Stimulated activated naive CD4-positive, alpha-beta T cell (primary cell): Measurements from ENCODE around the gene HSPB8.
"Not testable (repeated sequence)": the region's sequence is repeated elsewhere in the genome, so short reads cannot be mapped to it uniquely, and the experiment has no call there.

Source experiments
- DNase-seq, 6 experiments: peaks; one replicate each; lab custom pipeline; 2025; lab: John Stamatoyannopoulos, UW

HSPB8 gene

DNA sequence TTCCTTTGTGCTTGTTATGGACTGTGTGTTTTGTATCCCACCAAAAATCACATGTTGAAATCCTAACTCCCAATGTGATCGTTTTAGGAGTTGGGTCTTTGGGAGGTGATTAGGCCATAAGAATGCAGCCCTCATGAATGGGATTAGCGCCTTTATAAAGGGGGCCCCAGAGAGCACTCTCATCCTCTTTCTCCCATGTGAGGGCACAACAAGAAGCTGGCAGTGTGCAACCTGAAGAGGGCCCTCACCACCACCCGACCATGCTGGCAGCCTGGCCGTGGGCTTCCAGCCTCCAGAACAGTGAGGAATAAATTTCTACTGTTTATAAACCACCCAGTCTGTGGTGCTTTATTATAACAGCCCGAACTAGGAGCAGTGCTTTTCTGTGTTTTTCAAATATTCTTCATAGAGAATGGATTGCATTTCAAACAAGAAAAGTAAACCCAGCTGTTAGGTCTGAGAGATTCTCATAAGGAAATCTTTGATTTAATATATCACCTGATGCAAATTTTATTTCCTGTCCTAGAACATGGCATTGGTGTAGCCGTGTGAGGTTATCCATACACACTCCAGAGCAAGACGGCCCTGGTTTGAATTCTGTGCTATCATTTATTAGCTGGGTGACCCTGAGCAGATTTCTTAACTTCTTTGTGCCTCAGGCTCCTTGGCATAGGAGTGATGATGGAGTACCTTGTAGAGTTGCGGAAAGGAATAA is 27.8 kb downstream of the HSPB8 start:
- DNase-seq, result no peak

GRCh38 chr12:119207063-119207560 is 28.4 kb downstream of the HSPB8 start:
- DNase-seq, result no peak

DNA sequence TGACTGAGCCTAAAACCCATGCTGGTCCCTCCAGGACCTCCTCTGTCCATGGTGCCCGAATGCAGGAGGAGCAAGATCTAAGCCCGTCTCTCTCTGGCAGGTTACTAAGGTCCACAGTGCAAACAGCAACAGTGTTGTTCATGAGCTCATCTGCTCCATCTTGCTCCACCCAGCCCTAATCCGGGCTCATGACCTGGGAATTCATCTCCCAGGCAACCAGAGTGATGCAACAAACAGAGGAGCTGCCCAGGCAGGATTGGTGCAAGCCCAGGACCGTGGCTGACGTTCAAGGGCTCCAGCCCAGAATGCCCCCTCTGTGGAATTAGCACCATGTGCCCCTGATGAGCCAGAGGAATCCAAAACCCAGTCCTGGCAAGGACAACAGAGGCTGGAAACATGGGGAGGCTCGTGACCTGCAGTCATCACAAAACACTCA is 29.9 kb downstream of the HSPB8 start:
- no peak for DNase-seq

GRCh38 chr12:119211884-119212283 is 33.2 kb downstream of the HSPB8 start:
- DNase-seq, result no peak

DNA sequence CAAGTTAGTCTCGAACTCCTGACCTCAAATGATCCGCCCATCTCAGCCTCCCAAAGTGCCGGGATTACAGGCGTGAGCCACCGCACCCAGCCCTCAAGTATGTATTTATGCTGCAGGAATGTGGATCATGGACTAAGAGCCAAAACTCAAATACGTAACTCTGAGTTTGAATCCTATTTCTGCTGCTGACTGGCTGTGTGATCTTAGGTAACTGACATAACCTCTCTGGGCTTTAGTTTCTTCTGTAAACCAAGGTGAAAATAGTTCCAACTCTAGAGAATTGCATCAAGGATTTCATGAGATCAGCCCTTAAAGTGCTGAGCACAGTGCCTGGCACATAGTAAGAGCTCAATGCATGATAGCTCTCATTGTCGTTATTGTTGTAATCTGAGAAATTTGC is 37.4 kb downstream of the HSPB8 start:
- no peak for DNase-seq

DNA sequence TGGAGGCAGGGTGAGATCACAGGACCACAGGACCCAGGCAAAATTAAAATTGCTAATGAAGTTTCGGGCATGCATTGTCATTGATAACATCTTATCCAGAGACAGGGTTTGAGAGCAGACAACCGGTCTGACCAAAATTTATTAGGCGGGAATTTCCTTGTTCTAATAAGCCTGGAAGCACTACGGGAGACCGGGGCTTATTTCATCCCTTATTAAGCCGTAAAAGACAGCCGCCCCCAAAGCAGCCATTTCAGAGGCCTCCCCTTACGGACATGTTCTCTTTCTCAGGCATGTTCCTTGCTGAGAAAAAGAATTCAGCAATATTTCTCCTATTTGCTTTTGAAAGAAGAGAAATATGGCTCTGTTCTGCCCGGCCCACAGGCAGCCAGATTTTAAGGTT is 40.1 kb downstream of the HSPB8 start:
- DNase-seq, result not testable (repeated sequence)

DNA sequence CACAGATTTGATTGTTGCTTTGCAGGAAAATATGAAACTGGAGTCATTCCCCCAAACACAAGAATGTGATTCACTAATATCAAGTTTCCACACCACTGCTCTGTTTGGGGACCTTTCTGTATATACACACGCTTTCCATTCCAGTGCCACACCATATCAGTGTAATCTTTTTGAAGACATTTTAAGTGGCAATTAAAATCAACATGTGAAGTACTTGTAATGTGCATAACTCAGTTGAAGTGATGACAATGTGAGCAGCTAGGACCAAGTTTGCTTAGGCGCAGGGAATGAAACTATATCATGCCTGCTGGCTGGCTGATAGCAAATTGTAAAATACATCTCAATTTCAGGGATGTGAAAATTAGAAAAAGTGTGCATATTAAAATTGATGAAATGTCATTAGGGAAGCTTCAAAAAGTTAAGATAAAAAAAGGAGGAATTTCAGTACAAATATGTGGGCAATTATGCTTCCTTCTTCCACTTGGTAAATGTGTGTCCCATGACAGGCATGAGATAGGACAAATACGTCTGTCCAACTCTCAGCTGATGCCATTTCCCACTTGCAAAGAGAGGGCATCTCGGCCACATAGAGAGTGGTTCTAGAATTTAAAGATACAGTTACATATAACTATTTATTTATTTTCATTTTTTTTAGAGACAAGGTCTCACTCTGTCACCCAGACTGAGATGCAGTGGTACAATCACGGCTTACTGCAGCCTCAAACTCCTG is 43.7 kb downstream of the HSPB8 start:
- no peak for DNase-seq

GRCh38 chr12:119225454-119225853 is 46.7 kb downstream of the HSPB8 start:
- no peak for DNase-seq

- DNase-seq, result no peak
Measured at GRCh38 chr12:119227292-119227691, 48.6 kb downstream of the HSPB8 start.

DNA sequence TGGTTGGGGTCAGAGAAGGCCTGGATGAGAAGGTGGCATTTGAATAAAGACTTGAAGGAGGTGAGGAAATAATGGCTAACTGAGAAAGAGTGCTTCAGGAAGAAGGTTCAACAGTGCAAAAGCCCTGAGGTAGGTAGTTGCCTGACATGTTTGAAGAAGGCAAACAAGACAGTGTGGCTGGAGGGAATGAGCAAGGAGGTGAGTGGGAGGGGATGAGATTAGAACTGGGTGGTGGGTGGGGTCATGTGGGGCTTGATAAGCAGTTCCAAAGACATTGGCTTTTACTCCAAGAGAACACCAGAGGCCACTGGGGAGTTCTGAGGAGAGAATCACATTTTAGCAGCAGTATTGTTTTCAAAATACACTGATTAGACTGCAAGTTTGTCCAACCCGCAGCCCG is 50.5 kb downstream of the HSPB8 start:
- no peak for DNase-seq

DNA sequence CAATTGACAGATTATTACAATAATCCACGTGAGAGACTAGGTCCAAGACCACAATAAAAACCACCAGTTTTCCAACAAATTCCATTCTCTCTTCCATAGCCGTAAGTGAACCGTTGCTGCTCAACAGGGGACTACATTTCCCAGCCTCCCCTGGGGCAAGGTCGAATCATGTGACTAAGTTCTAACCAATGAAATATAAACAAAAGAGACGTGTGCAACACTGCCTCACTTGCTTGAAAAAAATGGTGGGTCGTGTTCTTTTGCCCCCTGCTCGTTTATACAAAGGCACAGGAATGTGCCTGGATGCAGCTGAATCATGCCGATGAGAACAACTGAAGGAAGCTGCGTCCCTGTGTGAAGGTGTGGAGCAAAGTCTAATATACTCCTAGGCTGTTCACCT is 51.1 kb downstream of the HSPB8 start:
- DNase-seq, result no peak

DNA sequence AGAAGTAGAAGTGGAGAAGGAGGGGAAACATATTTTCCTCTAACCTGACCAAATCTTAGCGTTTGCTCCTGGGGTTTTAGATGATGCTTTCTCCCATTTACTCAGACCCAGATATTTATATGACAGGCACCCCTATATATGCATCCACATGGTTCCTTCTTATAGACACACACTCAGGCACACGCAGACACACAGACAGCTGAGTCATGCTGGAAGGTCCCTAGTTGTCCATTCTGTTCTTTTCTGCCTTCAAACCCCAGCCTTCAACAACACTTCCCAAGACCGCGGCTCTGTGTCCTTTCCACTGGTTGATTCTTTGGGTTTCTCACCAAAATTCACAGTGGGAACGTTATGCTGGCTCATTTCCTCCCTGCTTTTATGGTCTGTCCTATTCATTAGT is 52.1 kb downstream of the HSPB8 start:
- no peak for DNase-seq

- no peak for DNase-seq
Measured at GRCh38 chr12:119231774-119232173, 53.0 kb downstream of the HSPB8 start.

DNA sequence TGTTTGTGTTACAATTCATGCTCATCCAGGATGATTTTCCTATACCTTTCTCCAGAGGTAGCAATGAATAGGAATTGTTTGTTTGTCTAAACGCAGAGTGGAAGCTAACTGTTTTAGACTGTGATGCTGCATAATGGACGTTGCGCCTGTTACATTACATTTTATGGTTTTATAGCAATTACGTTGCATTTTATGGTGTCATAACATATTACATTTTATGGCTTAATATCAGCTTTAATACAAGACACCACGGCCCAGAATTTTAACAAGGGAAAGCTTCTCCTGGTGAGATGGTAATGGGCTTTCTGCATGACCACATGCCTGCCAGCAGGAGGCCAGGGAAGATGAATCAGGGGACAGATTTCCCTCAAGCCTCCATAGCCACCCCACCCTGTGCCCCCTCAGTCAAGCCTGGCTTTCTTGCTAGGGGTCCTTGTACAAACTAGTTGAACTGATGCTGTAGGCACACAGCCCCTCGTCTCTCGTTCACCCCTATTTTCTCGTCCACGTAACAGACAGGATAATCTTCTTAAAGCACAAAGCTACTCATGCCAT is 56.5 kb downstream of the HSPB8 start:
- no peak for DNase-seq

DNA sequence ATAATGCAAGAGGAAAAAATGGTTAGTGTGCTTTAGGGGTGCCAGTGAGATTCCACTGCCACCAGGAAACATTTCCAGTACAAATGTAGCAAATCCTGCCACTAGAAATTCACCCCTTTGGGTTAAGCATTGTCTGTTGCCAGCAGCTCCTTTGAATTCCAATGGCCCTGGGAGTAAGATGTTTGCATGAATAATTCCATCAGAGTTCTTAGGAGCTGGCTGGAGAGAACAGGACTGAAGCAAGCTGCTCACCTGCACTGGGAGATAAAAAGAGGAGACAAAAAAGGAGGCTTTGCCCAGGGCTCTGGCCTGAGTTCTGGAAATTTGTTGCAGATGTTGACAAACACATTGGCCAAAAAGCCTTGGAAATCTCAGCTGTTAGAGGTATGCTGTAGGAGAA is 57.6 kb downstream of the HSPB8 start:
- DNase-seq, result no peak

DNA sequence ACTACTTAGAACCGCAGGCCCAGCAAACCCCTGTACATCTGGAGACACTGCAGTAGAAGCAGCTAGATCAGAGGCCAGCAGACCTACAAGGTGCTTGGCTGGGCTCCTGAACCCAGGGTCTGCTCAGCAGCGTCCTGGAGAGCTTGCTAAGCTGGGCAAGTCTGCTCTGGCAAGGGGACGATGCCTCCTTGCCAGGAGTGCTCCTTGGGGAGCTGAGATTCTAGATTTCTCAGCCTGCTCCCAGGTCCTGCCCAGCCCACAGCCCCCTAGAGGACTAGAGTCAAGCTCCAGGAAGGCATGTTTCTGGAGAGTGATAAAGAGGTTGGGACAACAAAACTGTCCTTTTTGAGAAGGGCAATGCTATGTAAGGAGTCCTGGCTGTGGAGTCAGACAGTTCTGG is 60.3 kb downstream of the HSPB8 start:
- no peak for DNase-seq

GRCh38 chr12:119241049-119241448 is 62.3 kb downstream of the HSPB8 start:
- no peak for DNase-seq

DNA sequence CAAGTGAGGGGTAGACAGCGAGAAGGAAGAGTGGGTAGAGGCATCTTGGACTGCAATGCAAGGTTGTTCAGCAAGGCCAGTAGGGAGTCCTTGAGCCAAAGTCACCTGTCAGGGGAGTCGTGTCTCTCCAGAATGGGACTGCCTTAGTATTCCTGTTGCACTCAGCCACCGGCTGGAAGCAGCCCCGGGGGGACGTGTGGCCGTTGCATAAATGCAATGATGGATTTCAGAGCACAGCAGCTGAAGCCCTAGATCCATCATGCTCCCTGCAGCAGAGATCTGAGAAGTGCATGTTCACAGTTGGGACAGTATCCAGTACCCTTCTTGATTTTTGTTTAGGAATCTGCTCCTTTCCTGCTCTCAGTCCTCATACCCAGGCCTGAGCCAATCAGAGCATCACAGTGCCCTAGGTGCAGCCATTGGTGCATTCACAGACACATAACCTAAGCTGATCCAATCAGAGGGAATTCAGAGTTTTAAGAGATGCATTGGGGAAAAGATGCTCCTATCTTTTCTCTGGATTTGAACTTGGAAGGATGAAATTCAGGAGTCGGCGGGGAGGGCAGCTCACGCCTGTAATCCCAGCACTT is 62.9 kb downstream of the HSPB8 start:
- no peak for DNase-seq
